Measurements from ENCODE around the gene SP5. TPM values are rescaled to one million over a fixed set of nuclear protein-coding genes. Genes with fewer than 3 reads are reported as not detected.

The SP5 gene
- total and polyA plus RNA-seq, 2 of the 4 experiments (the other 2 are of a cell fraction) = not detected

- intact Hi-C loops (cut with micrococcal nuclease) = no loop called here
- H3K9ac ChIP-seq (ENCODE audit: low read depth, low read length) = no peak overlapping the region
- 76% methylated on average over 3 of the region's 4 CpGs; no CpG with 5 or more reads in 1 of the 2 experiments for WGBS, 2 experiments (ENCODE audit: extremely low coverage in 2 of 2, insufficient read length in 1 of 2)
- ChIA-PET POLR2A (ENCODE audit: unreplicated experiment) (no interaction called here), CTCF (no interaction called here)
- H3K56ac ChIP-seq (ENCODE audit: extremely low read depth, insufficient read depth, low read length) = no peak overlapping the region
- no peak overlapping the region for H3K18ac ChIP-seq (ENCODE audit: low read depth, low read length)
- no peak overlapping the region for H4K8ac ChIP-seq (ENCODE audit: low read depth in 2 of 2, low read length in 2 of 2)
- H3K14ac ChIP-seq (replicated peaks; ENCODE audit: low read depth, low read length) = no peak overlapping the region
- no peak overlapping the region for H2AFZ ChIP-seq (replicated peaks; ENCODE audit: low read length, poor library complexity)
- no peak overlapping the region for H2BK5ac ChIP-seq (ENCODE audit: low read depth, low read length, poor library complexity, severe bottlenecking)
- no TSS peak for BruUV-seq (replicated peaks)
- no peaks in the 10 kb centered on the region for H4K20me1 ChIP-seq (ENCODE audit: insufficient read depth, low read length)
- H2AK9ac ChIP-seq (replicated peaks; ENCODE audit: low read depth, low read length, poor library complexity) = no peak overlapping the region
- H3K4me1 ChIP-seq (ENCODE audit: control insufficient read depth, insufficient read depth, low read length) = no peaks in the 10 kb centered on the region
- H2BK120ac ChIP-seq (ENCODE audit: low read depth, low read length) = no peak overlapping the region
- H2BK15ac ChIP-seq (ENCODE audit: low read depth, low read length) = no peak overlapping the region
- H3K27me3 ChIP-seq (ENCODE audit: control insufficient read depth, insufficient read depth, low read length) = no peaks in the 10 kb centered on the region
- H2AK5ac ChIP-seq (ENCODE audit: low read depth, low read length) = no peak overlapping the region
- H2BK20ac ChIP-seq (ENCODE audit: low read depth, low read length) = no peak overlapping the region
- in situ Hi-C loops (cut with MboI; ENCODE audit: low sequenced_read_pairs) = no loop called here
- no peaks in the 10 kb centered on the region for H3K9me3 ChIP-seq (ENCODE audit: control insufficient read depth, insufficient read depth, low read length)
- no peak overlapping the region for H3K27ac ChIP-seq (ENCODE audit: insufficient read depth, low read length)
- no peak overlapping the region for H3K23ac ChIP-seq (ENCODE audit: low read depth, low read length)
- no peaks in the 10 kb centered on the region for H3K79me1 ChIP-seq (ENCODE audit: low read depth in 1 of 2, low read length in 2 of 2)
- no peak overlapping the region for H4K5ac ChIP-seq (ENCODE audit: low read depth, low read length)
- H4K91ac ChIP-seq (ENCODE audit: insufficient read depth, low read depth, low read length) = no peak overlapping the region
- dilution Hi-C loops (cut with HindIII; ENCODE audit: low sequenced_read_pairs, unreplicated experiment) = no loop called here
- DNase-seq (no peak), ATAC-seq (ENCODE audit: low read depth) (no peak)
- TF ChIP-seq, protein P1, sequence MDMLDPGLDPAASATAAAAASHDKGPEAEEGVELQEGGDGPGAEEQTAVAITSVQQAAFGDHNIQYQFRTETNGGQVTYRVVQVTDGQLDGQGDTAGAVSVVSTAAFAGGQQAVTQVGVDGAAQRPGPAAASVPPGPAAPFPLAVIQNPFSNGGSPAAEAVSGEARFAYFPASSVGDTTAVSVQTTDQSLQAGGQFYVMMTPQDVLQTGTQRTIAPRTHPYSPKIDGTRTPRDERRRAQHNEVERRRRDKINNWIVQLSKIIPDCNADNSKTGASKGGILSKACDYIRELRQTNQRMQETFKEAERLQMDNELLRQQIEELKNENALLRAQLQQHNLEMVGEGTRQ (IDR thresholded peaks at IDR 0.05; ENCODE audit: low read depth, low read length) = no peak
- TF ChIP-seq SMC3 (IDR thresholded peaks at IDR 0.05; ENCODE audit: low read depth, low read length) (no peak), CTCF (conservative IDR thresholded peaks at IDR 0.05; ENCODE audit: low read depth, low read length) (no peak), MAFK (IDR thresholded peaks at IDR 0.05; ENCODE audit: low read depth, low read length) (no peak), CEBPB (IDR thresholded peaks at IDR 0.05; ENCODE audit: low read depth, low read length) (no peak), BHLHE40 (IDR thresholded peaks at IDR 0.05; ENCODE audit: low read depth, low read length) (no peak), POLR2A (IDR thresholded peaks at IDR 0.05; ENCODE audit: low read depth, low read length) (no peak), CHD1 (IDR thresholded peaks at IDR 0.05; ENCODE audit: low read depth, low read length) (no peak), MXI1 (IDR thresholded peaks at IDR 0.05; ENCODE audit: borderline replicate concordance, low read depth, low read length) (no peak), MAZ (IDR thresholded peaks at IDR 0.05; ENCODE audit: borderline replicate concordance, low read depth, low read length) (no peak), FOS (IDR thresholded peaks at IDR 0.05; ENCODE audit: low read depth, low read length) (no peak)
- TF ChIP-seq, protein P2, sequence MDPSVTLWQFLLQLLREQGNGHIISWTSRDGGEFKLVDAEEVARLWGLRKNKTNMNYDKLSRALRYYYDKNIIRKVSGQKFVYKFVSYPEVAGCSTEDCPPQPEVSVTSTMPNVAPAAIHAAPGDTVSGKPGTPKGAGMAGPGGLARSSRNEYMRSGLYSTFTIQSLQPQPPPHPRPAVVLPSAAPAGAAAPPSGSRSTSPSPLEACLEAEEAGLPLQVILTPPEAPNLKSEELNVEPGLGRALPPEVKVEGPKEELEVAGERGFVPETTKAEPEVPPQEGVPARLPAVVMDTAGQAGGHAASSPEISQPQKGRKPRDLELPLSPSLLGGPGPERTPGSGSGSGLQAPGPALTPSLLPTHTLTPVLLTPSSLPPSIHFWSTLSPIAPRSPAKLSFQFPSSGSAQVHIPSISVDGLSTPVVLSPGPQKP (IDR thresholded peaks at IDR 0.05; ENCODE audit: borderline replicate concordance, low read depth, low read length) = no peak
- H3K9me1 ChIP-seq (ENCODE audit: insufficient read depth, low read length) = no peaks in the 10 kb centered on the region
- no peaks in the 10 kb centered on the region for H3K36me3 ChIP-seq (ENCODE audit: control insufficient read depth, insufficient read depth, low read length)
- no peak overlapping the region for H3K4me3 ChIP-seq (ENCODE audit: insufficient read depth, low read depth, low read length)
- H3K4ac ChIP-seq (ENCODE audit: low read depth, low read length) = no peak overlapping the region
- H3K4me2 ChIP-seq (ENCODE audit: low read depth, low read length) = no peak overlapping the region
These were observed 48.1 kb downstream of the SP5 start for GRCh38 chr2:170763232-170763631.
